A673 (cell line): Measurements from ENCODE around the gene TRIM29.

ENCODE experiments used
- CTCF ChIP-seq: fragments of 300-800, 200-600 bp; sonication (generic); conservative IDR thresholded peaks from 2 replicates; pipeline ENCODE4 v1.5.1; 2017; ENCODE audit warnings: low read depth, mild to moderate bottlenecking, antibody characterized with exemption, low read length, moderate library complexity, mixed read lengths
- EZH2 ChIP-seq: fragments of 200-600 bp; sonication (generic); IDR thresholded peaks from 2 replicates; pipeline ENCODE4 v1.6.1; 2017; ENCODE audit warnings: borderline replicate concordance, low read depth, mild to moderate bottlenecking, mixed read lengths, antibody characterized with exemption, low read length; ENCODE audit not compliant: poor library complexity, severe bottlenecking

- TF ChIP-seq EZH2 (no peak), CTCF (no peak)
These were observed 8.3 kb downstream of the TRIM29 start for GRCh38 chr11:120129570-120129969.
